IMR-90 (cell line): Measurements from ENCODE around the gene ZNF322. TPM values are rescaled to one million over a fixed set of nuclear protein-coding genes. Genes with fewer than 3 reads are reported as not detected.
A peak's percentile ranks its signal among the peaks of the same experiment; 100 is the strongest.

ENCODE experiments used
- ATAC-seq: fragments of 200-7000 bp; cut with Tn5 transposase; 2 replicates; pipeline ENCODE4 v1.9.1; 2020; ENCODE audit warnings: low read depth, mild to moderate bottlenecking, moderate library complexity
- Bru-seq: library from RNA; stranded (reverse); fragments of 400-500 nt; gene quantifications from one replicate; lab custom pipeline; 2021; lab: Mats Ljungman, UMichigan
- BruChase-seq, 2 experiments: library from RNA; stranded (reverse); fragments of 400-500 nt; gene quantifications; one replicate each; lab custom pipeline; 2021; lab: Mats Ljungman, UMichigan
- BruUV-seq: library from RNA; stranded (reverse); fragments of 400-500 nt; replicated peaks from 2 replicates; lab custom pipeline; 2021; lab: Mats Ljungman, UMichigan
- CTCF ChIA-PET: fragments of 300-600 bp; formaldehyde crosslinking; extraction: SDS; loops from one replicate; lab custom pipeline; 2021; ENCODE audit warnings: antibody characterized with exemption; lab: Yijun Ruan, JAX
- POLR2A ChIA-PET: fragments of 300-600 bp; sonication (Branson Sonifier 250); formaldehyde crosslinking; loops from one replicate; lab custom pipeline; 2022; ENCODE audit warnings: antibody characterized with exemption; ENCODE audit not compliant: unreplicated experiment; lab: Charles Lee
- DNase-seq: peaks from one replicate; pipeline ENCODE4 v3.0.0; 2013
- H2AFZ ChIP-seq: replicated peaks from 2 replicates; pipeline ENCODE3; 2013; ENCODE audit warnings: low read length, mild to moderate bottlenecking; ENCODE audit not compliant: poor library complexity
- H2AK5ac ChIP-seq: 2 replicates; pipeline ENCODE4 v1.6.1; 2013; ENCODE audit warnings: low read depth, low read length, inconsistent platforms
- H2AK9ac ChIP-seq: replicated peaks from 2 replicates; pipeline ENCODE3; 2013; ENCODE audit warnings: mild to moderate bottlenecking, low read depth, low read length, moderate library complexity; ENCODE audit not compliant: poor library complexity
- H2BK120ac ChIP-seq: 2 replicates; pipeline ENCODE4 v1.6.1; 2013; ENCODE audit warnings: low read depth, low read length, inconsistent platforms
- H2BK15ac ChIP-seq: 3 replicates; pipeline ENCODE4 v1.6.1; 2013; ENCODE audit warnings: low read depth, low read length, inconsistent platforms
- H2BK20ac ChIP-seq: 2 replicates; pipeline ENCODE4 v1.6.1; 2013; ENCODE audit warnings: low read depth, mild to moderate bottlenecking, inconsistent platforms, low read length, moderate library complexity
- H2BK5ac ChIP-seq: 2 replicates; pipeline ENCODE4 v1.6.1; 2013; ENCODE audit warnings: mild to moderate bottlenecking, low read depth, low read length, inconsistent platforms; ENCODE audit not compliant: poor library complexity, severe bottlenecking
- H3K14ac ChIP-seq: replicated peaks from 2 replicates; pipeline ENCODE4 v1.6.1; 2013; ENCODE audit warnings: low read depth, low read length, inconsistent platforms
- H3K18ac ChIP-seq: 2 replicates; pipeline ENCODE4 v1.6.1; 2013; ENCODE audit warnings: low read depth, low read length, control low read depth
- H3K23ac ChIP-seq: 2 replicates; pipeline ENCODE4 v1.6.1; 2013; ENCODE audit warnings: low read depth, low read length, inconsistent platforms
- H3K27ac ChIP-seq: 2 replicates; pipeline ENCODE4 v1.5.1; 2013; ENCODE audit warnings: mild to moderate bottlenecking, control low read depth, low read length; ENCODE audit not compliant: insufficient read depth
- H3K27me3 ChIP-seq: 2 replicates; pipeline ENCODE4 v1.6.1; 2013; ENCODE audit warnings: low read length; ENCODE audit not compliant: control insufficient read depth, insufficient read depth
- H3K36me3 ChIP-seq: 2 replicates; pipeline ENCODE4 v1.6.1; 2013; ENCODE audit warnings: low read length, mixed read lengths; ENCODE audit not compliant: control insufficient read depth, insufficient read depth
- H3K4ac ChIP-seq: 2 replicates; pipeline ENCODE4 v1.6.1; 2013; ENCODE audit warnings: low read depth, low read length, inconsistent platforms
- H3K4me1 ChIP-seq: 2 replicates; pipeline ENCODE4 v1.6.1; 2013; ENCODE audit warnings: low read length, mixed read lengths; ENCODE audit not compliant: control insufficient read depth, insufficient read depth
- H3K4me2 ChIP-seq: 2 replicates; pipeline ENCODE4 v1.6.1; 2013; ENCODE audit warnings: low read depth, mild to moderate bottlenecking, control low read depth, low read length, moderate library complexity
- H3K4me3 ChIP-seq: 2 replicates; pipeline ENCODE4 v1.5.1; 2013; ENCODE audit warnings: low read depth, mild to moderate bottlenecking, control low read depth, low read length, moderate library complexity; ENCODE audit not compliant: insufficient read depth
- H3K56ac ChIP-seq: 2 replicates; pipeline ENCODE4 v1.6.1; 2013; ENCODE audit warnings: low read length, inconsistent platforms; ENCODE audit not compliant: insufficient read depth; ENCODE audit errors: extremely low read depth
- H3K79me1 ChIP-seq, 2 experiments: 2 replicates each; pipeline ENCODE4 v1.6.1; 2013; ENCODE audit warnings: low read length in 2 of 2, inconsistent platforms in 1 of 2, low read depth in 1 of 2
- H3K9ac ChIP-seq: 2 replicates; pipeline ENCODE4 v1.6.1; 2013; ENCODE audit warnings: low read depth, low read length, control low read depth
- H3K9me1 ChIP-seq: 2 replicates; pipeline ENCODE4 v1.6.1; 2013; ENCODE audit warnings: low read length, inconsistent platforms; ENCODE audit not compliant: insufficient read depth
- H3K9me3 ChIP-seq: 2 replicates; pipeline ENCODE4 v1.6.1; 2013; ENCODE audit warnings: low read length; ENCODE audit not compliant: control insufficient read depth, insufficient read depth
- H4K20me1 ChIP-seq: 2 replicates; pipeline ENCODE4 v1.6.1; 2013; ENCODE audit warnings: low read length, inconsistent platforms; ENCODE audit not compliant: insufficient read depth
- H4K5ac ChIP-seq: 2 replicates; pipeline ENCODE4 v1.6.1; 2013; ENCODE audit warnings: mild to moderate bottlenecking, low read depth, low read length, control low read depth
- H4K8ac ChIP-seq, 2 experiments: 2 replicates each; pipeline ENCODE4 v1.6.1; 2013; ENCODE audit warnings: low read depth in 2 of 2, low read length in 2 of 2, control low read depth in 1 of 2, inconsistent platforms in 1 of 2
- H4K91ac ChIP-seq: 2 replicates; pipeline ENCODE4 v1.6.1; 2013; ENCODE audit warnings: low read depth, low read length, inconsistent platforms; ENCODE audit not compliant: insufficient read depth
- BHLHE40 ChIP-seq: fragments of 150-350 bp; IDR thresholded peaks from 2 replicates; pipeline ENCODE4 v1.6.1; 2016; ENCODE audit warnings: mild to moderate bottlenecking, low read depth, low read length
- MAFK ChIP-seq: IDR thresholded peaks from 2 replicates; pipeline ENCODE4 v1.6.1; 2012; ENCODE audit warnings: low read depth, low read length, improper control_type of control experiment
- MAZ ChIP-seq: IDR thresholded peaks from 2 replicates; pipeline ENCODE4 v1.6.1; 2012; ENCODE audit warnings: low read depth, mild to moderate bottlenecking, low read length, improper control_type of control experiment, moderate library complexity, borderline replicate concordance
- MXI1 ChIP-seq: IDR thresholded peaks from 2 replicates; pipeline ENCODE4 v1.6.1; 2012; ENCODE audit warnings: low read depth, mild to moderate bottlenecking, low read length, moderate library complexity, borderline replicate concordance
- POLR2A ChIP-seq: IDR thresholded peaks from 2 replicates; pipeline ENCODE4 v1.6.1; 2012; ENCODE audit warnings: mild to moderate bottlenecking, low read depth, low read length
- RCOR1 ChIP-seq: IDR thresholded peaks from 2 replicates; pipeline ENCODE4 v1.6.1; 2012; ENCODE audit warnings: mild to moderate bottlenecking, low read length, improper control_type of control experiment; ENCODE audit not compliant: insufficient replicate concordance
- USF2 ChIP-seq: fragments of 150-350 bp; IDR thresholded peaks from 2 replicates; pipeline ENCODE4 v1.6.1; 2017; ENCODE audit warnings: mild to moderate bottlenecking, antibody characterized with exemption, low read length, low read depth
- WGBS, 2 experiments: methylation state at CpG; one replicate each; pipeline versions ENCODE4 v1.1.5 to v1.1.7; 2013; ENCODE audit warnings: missing lambda C conversion rate in 2 of 2; ENCODE audit not compliant: insufficient read length in 1 of 2; ENCODE audit errors: extremely low coverage in 2 of 2; 5-methylcytosine and 5-hydroxymethylcytosine counted together
- dilution Hi-C: fragments of 300-500 bp; cut with HindIII; formaldehyde crosslinking; loops from one replicate; pipeline ENCODE4 v1.14.3; 2018; ENCODE audit warnings: low sequenced_read_pairs; ENCODE audit not compliant: unreplicated experiment
- in situ Hi-C: fragments of 300-500 bp; cut with MboI; formaldehyde crosslinking; loops from 3 replicates; pipeline ENCODE4 v1.14.3; 2019; ENCODE audit warnings: low sequenced_read_pairs, inconsistent platforms, mixed read lengths
- intact Hi-C: fragments of 100-400 bp; cut with micrococcal nuclease; formaldehyde crosslinking; loops from 2 replicates; pipeline ENCODE4 v1.10.0; 2022
- long read RNA-seq: library from polyadenylated mRNA; unstranded; transcript quantifications from one replicate; pipeline ENCODE4 v2.0.0, GENCODE V29; 2021; ENCODE audit not compliant: unreplicated experiment
- polyA plus RNA-seq, 3 experiments: library from polyadenylated mRNA; depleted of rRNA; stranded (reverse); fragments of >200 nt; gene quantifications; 2 replicates each; pipeline ENCODE4 v1.2.3, GENCODE V29; 2012; ENCODE audit warnings: low replicate concordance in 1 of 3
- total RNA-seq: library from RNA; depleted of rRNA; stranded (reverse); fragments of >200 nt; gene quantifications from 2 replicates; pipeline ENCODE4 v1.2.3, GENCODE V29; 2012; rRNA removed
- TF ChIP-seq, protein P1 (sequence below): conservative IDR thresholded peaks from 2 replicates; pipeline ENCODE4 v1.5.1; 2012; ENCODE audit warnings: mild to moderate bottlenecking, low read depth, low read length, improper control_type of control experiment

The ZNF322 gene, protein sequence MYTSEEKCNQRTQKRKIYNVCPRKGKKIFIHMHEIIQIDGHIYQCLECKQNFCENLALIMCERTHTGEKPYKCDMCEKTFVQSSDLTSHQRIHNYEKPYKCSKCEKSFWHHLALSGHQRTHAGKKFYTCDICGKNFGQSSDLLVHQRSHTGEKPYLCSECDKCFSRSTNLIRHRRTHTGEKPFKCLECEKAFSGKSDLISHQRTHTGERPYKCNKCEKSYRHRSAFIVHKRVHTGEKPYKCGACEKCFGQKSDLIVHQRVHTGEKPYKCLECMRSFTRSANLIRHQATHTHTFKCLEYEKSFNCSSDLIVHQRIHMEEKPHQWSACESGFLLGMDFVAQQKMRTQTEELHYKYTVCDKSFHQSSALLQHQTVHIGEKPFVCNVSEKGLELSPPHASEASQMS
- total RNA-seq (18.9 and 23.3 TPM in 2 replicates), polyA plus RNA-seq (2012; rRNA removed) (3.1 and 5.3 TPM in 2 replicates), Bru-seq, nascent RNA (percentile 75 among the genes with signal in this experiment), BruChase-seq, experiment 1, labeled RNA remaining after a 6-hour chase (percentile 47 among the genes with signal in this experiment), BruChase-seq, experiment 2, labeled RNA remaining after a 2-hour chase (percentile 67 among the genes with signal in this experiment)
- polyA plus RNA-seq (2012; cell fraction: cytosol; rRNA removed), result 0.78 and 0.87 TPM in 2 replicates
- polyA plus RNA-seq (2012; cell fraction: nucleus; rRNA removed; ENCODE audit: low replicate concordance), result 2.8 and 10.0 TPM in 2 replicates
- long read RNA-seq, full-length matches to known transcripts, result 19 of 26 reads
- long read RNA-seq, partial matches to known transcripts, result 0 of 26 reads
- long read RNA-seq, other reads (novel, unspliced or antisense), result 7 of 26 reads

DNA sequence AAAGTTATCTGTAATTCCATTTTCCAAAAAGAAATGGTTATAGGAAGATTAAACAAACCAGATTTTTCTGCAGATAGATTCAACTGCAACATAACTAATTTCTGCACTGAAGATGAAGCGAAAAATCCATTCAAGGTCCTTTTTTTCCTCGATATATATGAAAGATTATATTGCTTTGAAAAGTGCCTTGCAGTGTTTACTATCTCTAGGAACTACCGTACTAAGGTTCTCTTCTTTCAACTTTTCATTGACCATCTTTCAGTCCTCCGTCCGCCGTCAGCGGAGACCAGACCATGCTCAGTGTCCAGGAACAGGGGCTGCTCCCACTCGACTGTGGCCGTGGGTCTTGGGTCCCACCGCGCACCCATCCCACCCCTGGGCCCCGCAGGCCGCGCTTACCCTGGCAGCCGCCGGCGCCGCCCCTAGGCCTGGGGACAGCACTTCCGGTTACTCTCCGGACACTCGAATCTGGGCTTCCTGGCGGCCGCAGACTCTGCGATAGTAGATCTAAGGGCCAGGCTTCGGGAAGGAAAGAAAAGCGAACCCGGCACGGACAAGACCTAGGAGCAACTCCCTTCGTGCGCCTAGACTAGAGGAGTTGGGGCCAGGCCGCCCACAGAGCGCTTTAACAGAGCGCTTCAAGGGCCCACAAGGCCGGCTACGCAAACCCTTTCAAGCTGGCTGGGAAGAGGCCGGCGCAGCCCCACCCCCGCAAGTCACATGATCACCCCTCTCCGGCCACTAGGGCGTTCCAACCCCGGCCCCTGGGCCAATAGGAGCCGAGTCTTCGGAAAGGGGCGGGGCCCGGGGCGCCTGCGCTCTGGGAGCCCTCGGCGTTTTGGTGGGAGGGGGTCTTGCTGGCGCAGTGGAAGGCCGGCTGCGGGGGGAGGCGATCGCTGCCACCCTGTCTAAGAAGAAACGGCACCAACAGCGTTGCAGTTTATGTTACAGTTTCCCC is at the start of gene ZNF322:
TSS of gene ZNF322 (minus strand) at position 705 of the 958 bp plus-strand sequence. CDS start 21,193 bp downstream, outside the sequence.
- Histone ChIP-seq H3K27ac (peak within 1 kb of the TSS; percentile 94), H3K4ac (peak within 1 kb of the TSS; percentile 97)

More for the DNA sequence above, at the start of gene ZNF322:
- dilution Hi-C loops, result no loop called here
- BruUV-seq, result no TSS peak
- H3K18ac ChIP-seq, result peak within 1 kb of the TSS; percentile 67
- H4K91ac ChIP-seq, result peak within 1 kb of the TSS; percentile 84
- H2AFZ ChIP-seq, result peak within 1 kb of the TSS; percentile 99
- peak within 1 kb of the TSS; percentile 30; the same call in 1 of the 2 replicates for H2BK120ac ChIP-seq
- ATAC-seq, result peak; percentile 99
- in situ Hi-C loops, result no loop called here
- peak within 1 kb of the TSS; percentile 80 for H2BK5ac ChIP-seq
- H3K36me3 ChIP-seq, result peaks cover 6% of the 10 kb centered on the region
- no peak within 1 kb of the TSS for H2BK20ac ChIP-seq
- H4K8ac ChIP-seq, result peak within 1 kb of the TSS; percentile 55 to 98; a peak in 3 of 4 replicates
- peak within 1 kb of the TSS; percentile 73; the same call in 1 of the 2 replicates for H3K56ac ChIP-seq
- intact Hi-C loops, result no loop called here
- no peaks in the 10 kb centered on the region for H3K27me3 ChIP-seq
- H3K4me3 ChIP-seq, result peak within 1 kb of the TSS; percentile 87
- no peaks in the 10 kb centered on the region for H3K9me1 ChIP-seq
- no peak within 1 kb of the TSS for H2BK15ac ChIP-seq
- no peaks in the 10 kb centered on the region for H3K9me3 ChIP-seq
- H2AK5ac ChIP-seq, result no peak within 1 kb of the TSS; the same call in 1 of the 2 replicates
- 0% methylated on average over 1 of the region's 56 CpGs; no CpG with 5 or more reads in 1 of the 2 experiments for WGBS, 2 experiments
- peak; percentile 90 for DNase-seq
- CTCF ChIA-PET, result interaction anchor here (0.6 to 1.0 kb wide), 2 partner anchors 1095 to 1985 kb away, joined by 3 read pairs; no protein-coding TSS in a partner anchor
- H2AK9ac ChIP-seq, result peak within 1 kb of the TSS; percentile 94
- no peaks in the 10 kb centered on the region for H4K20me1 ChIP-seq
- H4K5ac ChIP-seq, result peak within 1 kb of the TSS; percentile 96
- H3K4me2 ChIP-seq, result peak within 1 kb of the TSS; percentile 94
- peak within 1 kb of the TSS; percentile 97 for H3K23ac ChIP-seq
- peak within 1 kb of the TSS; percentile 100 for H3K9ac ChIP-seq
- H3K4me1 ChIP-seq, result 0 out of 2 replicates have a peak, but pooled peaks cover 2% of the 10 kb centered on the region
- TF ChIP-seq, protein P1, sequence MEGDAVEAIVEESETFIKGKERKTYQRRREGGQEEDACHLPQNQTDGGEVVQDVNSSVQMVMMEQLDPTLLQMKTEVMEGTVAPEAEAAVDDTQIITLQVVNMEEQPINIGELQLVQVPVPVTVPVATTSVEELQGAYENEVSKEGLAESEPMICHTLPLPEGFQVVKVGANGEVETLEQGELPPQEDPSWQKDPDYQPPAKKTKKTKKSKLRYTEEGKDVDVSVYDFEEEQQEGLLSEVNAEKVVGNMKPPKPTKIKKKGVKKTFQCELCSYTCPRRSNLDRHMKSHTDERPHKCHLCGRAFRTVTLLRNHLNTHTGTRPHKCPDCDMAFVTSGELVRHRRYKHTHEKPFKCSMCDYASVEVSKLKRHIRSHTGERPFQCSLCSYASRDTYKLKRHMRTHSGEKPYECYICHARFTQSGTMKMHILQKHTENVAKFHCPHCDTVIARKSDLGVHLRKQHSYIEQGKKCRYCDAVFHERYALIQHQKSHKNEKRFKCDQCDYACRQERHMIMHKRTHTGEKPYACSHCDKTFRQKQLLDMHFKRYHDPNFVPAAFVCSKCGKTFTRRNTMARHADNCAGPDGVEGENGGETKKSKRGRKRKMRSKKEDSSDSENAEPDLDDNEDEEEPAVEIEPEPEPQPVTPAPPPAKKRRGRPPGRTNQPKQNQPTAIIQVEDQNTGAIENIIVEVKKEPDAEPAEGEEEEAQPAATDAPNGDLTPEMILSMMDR, result no peak
- TF ChIP-seq RCOR1 (no peak), MAFK (no peak), BHLHE40 (no peak), MAZ (peak; percentile 79; the same call in 1 of the 2 replicates), POLR2A (peak; percentile 68; the same call in 1 of the 2 replicates), USF2 (peak; percentile 91), MXI1 (no peak)
- peak within 1 kb of the TSS; percentile 99 for H3K14ac ChIP-seq
- H3K79me1 ChIP-seq, result peaks cover 11% of the 10 kb centered on the region in 2 experiments
- POLR2A ChIA-PET, result interaction anchor here (0.5 to 0.6 kb wide), 2 partner anchors 496 to 529 kb away, joined by 3 to 8 read pairs; no protein-coding TSS in a partner anchor
